Activated CD8-positive, alpha-beta memory T cell treated with anti-CD3 and anti-CD28 coated beads for 24 hours (primary cell): Measurements from ENCODE around the gene SLC6A3.
"Not testable (repeated sequence)": the region's sequence is repeated elsewhere in the genome, so short reads cannot be mapped to it uniquely, and the experiment has no call there.

Source experiments
- DNase-seq: peaks from one replicate; pipeline ENCODE4 v3.0.0-alpha.2; 2020

SLC6A3 gene

DNA sequence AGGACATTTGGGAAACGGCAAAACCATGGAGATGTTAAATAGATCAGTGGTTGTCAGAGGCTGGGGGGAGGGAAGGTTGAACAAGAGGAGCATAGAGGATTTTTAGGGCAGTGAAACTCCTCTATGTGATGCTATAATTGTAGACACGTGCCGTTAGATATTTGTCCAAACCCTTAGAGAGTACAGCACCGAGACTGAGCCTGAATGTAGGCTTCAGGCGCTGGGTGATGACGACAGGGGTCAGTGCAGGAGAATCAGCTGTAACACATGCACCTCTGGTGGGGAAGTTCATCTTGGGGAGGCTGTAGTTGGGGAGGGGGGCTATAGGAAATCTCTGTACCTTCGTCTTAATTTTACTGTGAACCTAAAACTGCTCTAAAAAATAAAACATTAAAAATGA lies 78.1 kb downstream of the SLC6A3 start:
- no peak for DNase-seq

DNA sequence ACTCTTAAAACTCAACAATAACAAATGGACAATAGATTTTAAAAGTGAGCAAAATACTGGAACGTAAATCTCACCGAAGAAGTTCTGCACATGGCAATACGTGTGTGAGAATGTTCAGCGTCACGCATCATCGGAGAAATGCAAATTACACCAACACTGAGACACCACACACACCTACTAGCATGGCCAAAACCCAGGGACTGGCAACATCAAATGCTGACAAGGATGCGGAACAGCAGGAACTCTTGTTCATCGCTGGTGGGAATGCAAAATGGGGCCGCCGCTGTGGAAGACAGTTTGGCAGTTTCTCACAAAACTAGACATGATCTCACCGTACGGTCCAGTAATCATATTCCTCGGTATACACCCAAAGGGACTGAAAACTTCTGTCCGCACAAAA lies 78.7 kb downstream of the SLC6A3 start:
- no peak for DNase-seq

DNA sequence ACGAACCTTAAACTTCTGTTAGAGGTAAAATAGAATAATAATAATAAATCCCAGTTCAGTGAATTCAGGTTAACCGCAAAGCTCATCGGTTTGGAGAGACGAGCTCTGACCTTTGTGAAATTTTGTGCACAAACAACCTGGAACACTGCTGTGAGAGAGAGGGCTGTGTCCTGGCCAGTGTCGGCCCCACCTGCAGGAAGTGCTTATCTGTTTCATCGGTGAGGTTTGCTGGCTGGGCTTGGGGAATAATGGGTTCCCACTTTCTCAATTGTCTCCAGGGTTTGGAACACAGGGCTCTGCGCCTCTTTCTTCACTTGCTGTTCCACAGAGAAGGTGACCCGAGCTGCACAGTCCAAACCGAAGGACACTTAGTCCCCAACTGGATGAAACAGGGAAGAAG lies 81.0 kb downstream of the SLC6A3 start:
- no peak for DNase-seq

- no peak for DNase-seq
Observed at GRCh38 chr5:1363581-1363980, 81.7 kb downstream of the SLC6A3 start.

- DNase-seq = no peak
Observed at GRCh38 chr5:1363160-1363559, 82.1 kb downstream of the SLC6A3 start.

- DNase-seq = no peak
Observed at GRCh38 chr5:1362242-1363015, 82.8 kb downstream of the SLC6A3 start.

DNA sequence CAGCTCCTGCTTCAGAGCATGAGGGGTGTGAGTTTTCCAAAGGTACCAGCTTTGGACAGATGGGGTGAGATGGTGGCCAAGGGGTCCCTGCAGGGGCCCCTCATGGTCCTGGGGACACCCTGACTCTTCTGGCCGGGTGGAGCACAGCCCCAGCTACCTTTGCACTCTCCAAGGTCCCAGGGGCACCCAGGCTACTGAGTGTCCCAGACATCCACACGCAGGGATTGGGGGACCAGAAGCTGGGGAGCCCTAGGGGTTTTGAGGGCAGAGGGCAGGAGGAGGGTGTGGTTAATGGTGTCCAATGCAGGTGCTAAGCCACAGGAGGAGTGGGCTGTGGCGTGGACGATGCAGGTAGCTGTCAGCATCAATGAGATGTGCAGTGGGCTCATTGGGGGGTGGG lies 84.4 kb downstream of the SLC6A3 start:
- DNase-seq = no peak

DNA sequence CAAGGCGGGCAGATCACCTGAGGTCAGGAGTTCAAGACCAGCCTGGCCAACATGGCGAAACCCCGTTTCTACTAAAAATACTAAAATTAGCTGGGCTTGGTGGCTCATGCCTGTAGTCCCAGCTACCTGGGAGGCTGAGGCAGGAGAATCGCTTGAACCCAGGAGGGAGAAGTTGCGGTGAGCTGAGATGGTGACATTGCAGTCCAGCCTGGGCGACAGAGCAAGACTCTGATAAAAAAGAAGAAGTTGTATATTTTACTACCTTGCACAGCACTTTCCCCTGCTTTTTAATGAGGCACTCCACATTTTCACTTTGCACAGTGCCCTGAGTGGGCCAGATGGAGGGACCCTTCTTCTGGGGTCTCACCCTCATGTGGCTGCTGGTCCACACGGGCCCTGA lies 84.9 kb downstream of the SLC6A3 start:
- not testable (repeated sequence) for DNase-seq

DNA sequence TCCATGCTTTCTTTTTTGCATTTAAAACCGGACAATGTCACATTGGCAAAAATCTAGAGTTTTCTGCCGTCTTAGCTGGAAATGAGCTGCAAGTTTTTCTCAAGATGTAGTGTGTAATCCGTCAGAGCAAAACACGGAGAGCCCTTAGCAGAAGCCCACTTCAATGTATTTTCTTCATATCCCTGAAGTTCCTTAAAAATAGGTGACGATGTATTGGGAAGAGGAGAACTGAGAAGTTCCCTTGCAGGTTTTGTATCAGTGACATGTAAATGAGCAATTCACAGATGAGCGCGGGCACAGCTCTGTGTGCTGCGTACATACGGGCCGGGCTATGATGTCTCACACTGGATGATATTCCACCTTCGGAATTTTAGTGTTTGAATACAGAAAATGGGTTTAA lies 85.5 kb downstream of the SLC6A3 start:
- DNase-seq = no peak

- no peak for DNase-seq
Observed at GRCh38 chr5:1359031-1359645, 86.1 kb downstream of the SLC6A3 start.

GRCh38 chr5:1358726-1359025 lies 86.6 kb downstream of the SLC6A3 start:
- no peak for DNase-seq

GRCh38 chr5:1357946-1358725 lies 87.1 kb downstream of the SLC6A3 start:
- DNase-seq = no peak

GRCh38 chr5:1356873-1357787 lies 88.1 kb downstream of the SLC6A3 start:
- no peak for DNase-seq

DNA sequence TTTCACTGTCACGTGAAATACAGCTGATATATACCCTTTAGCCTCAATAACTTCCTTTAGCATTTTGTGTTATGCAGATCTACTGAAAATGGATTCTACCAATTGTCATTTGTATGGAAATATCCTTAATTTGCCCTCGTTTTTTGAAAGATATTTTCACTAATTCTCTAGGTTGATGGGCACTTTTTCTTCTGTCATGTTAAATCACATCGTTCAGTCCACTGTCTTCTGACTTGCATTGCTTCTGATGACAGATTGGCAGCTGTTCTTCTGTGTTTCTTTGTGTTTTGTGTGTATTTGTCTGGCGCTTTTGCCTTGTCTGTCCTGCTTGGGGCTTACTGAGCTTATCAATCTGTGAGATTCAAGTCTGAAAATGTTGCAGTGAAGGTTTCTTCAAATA lies 90.7 kb downstream of the SLC6A3 start:
- DNase-seq = no peak

DNA sequence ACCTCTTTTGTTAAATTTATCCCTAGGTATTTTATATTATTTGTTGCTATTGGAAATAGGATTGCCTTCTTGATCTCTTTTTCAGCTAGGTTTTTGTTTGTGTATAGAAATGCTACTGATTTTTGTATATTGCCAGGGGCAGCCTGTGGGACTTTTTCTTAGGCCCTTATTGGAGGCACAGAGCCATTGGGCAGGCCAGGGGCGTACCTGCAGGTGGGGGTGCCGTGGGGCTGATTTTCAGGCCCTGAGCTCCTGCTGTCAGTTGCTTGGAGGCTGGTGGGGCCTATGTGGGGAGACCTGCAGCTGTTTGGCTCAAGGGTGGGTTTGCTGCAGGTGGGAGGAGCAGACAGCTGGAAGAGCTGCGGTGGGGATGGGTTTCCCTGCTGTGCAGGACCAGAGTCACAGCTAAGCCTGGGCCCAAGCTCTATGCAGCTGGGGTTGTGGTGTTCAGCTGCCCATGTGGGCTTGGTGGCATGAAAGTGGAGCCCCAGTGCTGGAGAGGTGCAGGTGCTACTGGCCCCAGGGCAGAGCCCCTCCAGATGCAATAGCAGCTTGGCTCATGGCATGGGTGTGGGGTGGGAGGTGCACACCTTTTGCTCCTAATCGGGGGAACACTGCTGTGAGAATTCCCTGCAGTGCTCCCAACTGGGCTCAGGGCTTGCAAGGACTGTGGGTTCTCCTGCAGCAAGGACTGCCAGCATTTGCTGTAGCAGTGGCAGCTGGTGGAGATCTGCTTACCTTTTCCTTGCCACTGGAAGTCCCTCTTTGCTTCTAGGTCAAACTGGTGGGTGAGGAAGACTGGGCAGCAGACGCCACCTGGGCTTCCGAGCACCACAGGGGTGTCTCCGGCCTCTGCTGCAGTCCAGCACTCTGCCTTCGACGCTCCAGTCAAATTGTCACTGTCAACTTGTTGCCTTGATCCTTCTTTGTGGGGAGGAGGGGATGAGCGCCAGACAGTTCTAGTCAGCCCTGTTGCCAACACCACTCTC lies 92.7 kb downstream of the SLC6A3 start:
- DNase-seq = no peak

DNA sequence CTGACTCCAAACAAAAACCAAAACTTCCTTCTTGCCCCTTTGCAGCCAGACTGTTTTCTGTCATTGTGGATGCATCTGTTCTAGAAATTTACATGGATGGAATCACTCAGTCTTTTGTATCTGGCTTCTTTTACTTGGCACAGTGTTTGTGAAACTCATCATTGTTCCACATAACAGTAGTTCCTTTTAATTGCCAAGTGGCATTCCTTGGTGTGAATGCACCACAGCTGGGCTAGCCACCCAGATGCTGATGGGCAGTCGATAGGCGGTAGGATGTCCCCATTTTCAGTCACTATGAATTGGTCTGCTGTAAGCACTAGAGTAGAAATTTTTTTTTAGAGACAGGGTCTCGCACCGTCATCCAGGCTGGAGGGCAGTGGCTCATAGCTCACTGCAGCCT lies 94.1 kb downstream of the SLC6A3 start:
- no peak for DNase-seq

DNA sequence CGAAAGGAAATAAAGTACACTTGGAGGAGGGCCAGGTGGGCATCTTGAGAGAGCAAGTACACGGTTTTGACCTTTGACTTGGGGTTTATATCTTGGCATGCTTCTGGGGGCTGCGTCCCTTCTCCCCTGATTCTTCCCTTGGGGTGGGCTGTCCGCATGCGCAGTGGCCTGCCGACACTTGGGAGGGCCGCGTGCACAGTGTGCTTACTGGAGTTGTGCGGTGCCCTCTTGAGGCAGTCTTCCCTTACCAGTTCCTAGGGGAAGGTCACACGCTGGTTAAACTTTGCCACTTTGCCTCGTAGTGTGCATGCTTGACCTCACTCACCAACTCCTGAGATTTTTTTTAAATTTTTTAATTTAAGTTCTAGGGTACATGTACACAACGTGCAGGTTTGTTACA lies 96.0 kb downstream of the SLC6A3 start:
- no peak for DNase-seq

DNA sequence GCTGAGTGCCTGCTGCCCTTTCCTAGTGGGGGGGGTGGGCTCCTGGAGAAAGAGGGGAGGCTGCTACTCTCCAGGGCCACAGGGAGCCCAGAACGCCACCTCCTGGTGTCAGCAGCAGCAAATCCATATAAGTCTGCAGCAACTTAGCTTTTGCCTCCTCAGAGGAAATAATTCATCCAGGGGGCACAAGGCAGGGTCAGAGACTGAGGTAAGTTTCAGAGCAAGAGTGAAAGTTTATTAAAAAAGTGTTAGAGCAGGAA lies 96.3 kb downstream of the SLC6A3 start:
- no peak for DNase-seq

GRCh38 chr5:1347571-1347970 lies 97.7 kb downstream of the SLC6A3 start:
- no peak for DNase-seq

- DNase-seq = no peak
Observed at GRCh38 chr5:1346627-1347440, 98.4 kb downstream of the SLC6A3 start.
